HG03039 (cell line): ENCODE results near the gene AP1M2.
"Not testable (repeated sequence)": the region's sequence is repeated elsewhere in the genome, so short reads cannot be mapped to it uniquely, and the experiment has no call there.

ENCODE experiments used
- ATAC-seq: cut with Tn5 transposase; IDR thresholded peaks from one replicate; pipeline ENCODE4 v1.9.1; 2021; ENCODE audit warnings: mild to moderate bottlenecking, moderate library complexity; ENCODE audit not compliant: unreplicated experiment

Gene AP1M2

DNA sequence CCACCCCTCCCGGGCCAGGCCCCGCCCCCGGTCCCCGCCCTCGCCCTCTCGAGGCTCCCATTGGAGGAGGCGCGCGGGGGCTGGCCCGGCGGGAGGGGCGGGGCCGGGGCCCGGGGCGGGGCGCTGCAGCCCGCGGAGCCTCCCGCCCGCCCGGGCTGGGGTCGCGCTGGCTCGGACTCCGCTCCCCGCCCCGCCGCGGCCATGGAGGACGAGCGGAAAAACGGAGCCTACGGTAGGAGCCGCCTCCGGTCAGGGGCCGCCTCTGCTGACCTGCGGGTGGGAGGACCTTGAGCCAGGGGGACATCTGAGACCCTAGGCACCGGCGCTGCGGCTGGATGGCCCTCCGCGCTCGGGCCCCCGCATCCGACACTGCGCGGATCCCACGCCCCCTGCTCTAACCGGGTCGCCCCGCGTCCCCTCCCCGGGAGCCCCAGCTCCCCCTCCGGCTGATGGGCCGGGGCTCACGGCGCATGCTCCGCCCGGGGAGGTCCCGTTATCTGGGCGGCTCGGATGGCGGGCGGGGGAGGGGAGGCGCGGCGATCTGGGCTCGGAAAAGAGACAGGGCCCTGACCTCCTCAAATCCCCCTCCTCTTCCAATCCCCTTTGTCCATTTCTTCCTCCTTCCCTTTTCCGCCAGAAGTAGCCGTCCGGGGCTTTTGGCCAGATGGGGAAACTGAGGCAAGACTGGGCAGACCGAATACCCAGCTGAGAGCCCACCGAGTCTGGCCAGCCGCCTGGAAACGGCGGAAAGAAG is 15.4 kb upstream of the AP1M2 start:
- peak; percentile 56 for ATAC-seq

GRCh38 chr19:10601999-10602329 is 14.9 kb upstream of the AP1M2 start:
- ATAC-seq = no peak

DNA sequence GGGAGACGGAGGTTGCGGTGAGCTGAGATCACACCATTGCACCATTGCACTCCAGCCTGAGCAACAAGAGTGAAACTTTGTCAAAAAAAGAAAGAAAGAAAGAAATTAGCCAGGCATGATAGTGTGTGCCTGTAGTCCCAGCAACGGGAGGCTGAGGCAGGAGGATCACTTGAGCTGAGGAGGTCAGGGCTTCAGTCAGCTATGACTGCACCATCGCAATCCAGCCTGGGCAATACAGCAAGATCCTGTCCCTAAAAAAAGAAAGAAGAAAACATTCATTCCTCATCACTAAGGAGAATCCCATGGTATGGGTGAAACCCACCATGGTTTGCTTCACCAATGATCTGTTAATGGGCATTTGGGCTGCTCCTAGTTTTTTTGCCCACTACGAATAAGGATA is 13.0 kb upstream of the AP1M2 start:
- no peak for ATAC-seq

DNA sequence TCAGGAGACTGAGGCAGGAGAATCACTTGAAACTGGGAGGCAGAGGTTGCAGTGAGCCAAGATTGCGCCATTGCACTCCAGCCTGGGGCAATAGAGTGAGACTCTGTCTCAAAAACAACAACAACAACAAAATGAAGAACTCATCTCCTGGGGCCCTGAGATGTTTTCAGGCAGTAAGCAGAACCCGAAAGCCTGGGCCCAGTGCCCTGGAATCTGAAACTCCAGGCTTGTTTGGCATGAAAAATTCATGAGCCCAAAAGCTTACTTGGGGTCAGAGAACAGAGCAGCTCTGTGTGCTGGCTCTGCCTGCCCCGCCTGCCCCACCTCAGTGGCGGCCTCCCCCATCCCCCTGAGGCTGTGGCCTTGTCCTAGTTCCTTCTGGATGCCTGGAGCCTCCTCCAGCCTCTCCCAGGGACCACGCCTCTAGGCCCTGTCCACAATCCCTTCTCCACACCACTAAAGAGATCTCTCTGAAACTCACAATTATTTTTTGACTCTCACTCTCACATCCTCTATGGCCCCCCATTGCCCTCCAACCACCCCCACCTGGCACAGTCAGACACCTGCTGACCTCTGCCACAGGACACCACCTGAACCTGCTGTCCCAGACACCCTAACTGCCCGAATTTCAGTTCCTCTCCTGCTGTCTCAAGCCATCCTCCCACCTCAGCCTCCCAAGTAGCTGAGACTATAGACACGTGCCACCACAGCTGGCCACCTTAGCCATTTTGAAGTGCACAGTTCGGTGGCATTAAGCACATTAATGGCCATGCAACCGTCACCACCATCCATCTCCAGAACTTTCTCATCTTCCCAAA is 6.9 kb upstream of the AP1M2 start:
- no peak for ATAC-seq

DNA sequence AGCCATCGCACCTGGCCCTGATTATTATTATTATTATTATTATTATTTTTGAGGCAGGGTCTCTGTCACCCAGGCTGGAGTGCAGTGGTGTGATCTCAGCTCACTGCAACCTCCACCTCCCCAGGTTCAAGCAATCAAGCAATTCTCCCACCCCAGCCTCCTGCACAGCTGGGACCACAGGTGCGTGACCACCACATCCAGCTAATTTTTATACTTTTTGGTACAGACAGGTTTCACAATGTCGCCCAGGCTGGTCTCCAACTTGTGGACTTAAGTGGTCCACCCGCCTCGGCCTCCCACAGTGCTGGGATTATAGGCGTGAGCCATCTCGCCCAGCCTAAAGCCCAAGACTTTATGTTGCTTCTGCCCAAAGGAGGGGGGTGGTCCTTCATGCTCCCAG is 6.0 kb upstream of the AP1M2 start:
- no peak for ATAC-seq

DNA sequence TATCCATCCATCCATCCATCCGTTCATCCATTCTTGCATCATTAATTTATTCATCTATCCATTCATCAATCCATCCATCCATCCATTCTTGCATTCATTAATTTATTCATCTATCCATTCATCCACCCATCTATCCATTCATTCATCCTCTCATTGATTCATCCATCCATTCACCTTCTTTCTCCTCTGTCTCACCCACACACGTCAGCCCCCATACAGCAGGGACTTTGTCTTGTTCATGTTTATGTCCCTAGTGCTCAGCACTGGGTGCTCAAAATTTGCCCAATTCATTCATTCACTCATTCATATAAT is 683 bp upstream of the AP1M2 start:
- no peak for ATAC-seq

- ATAC-seq = no peak
Observed at GRCh38 chr19:10586396-10586795, 716 bp downstream of the AP1M2 start.

DNA sequence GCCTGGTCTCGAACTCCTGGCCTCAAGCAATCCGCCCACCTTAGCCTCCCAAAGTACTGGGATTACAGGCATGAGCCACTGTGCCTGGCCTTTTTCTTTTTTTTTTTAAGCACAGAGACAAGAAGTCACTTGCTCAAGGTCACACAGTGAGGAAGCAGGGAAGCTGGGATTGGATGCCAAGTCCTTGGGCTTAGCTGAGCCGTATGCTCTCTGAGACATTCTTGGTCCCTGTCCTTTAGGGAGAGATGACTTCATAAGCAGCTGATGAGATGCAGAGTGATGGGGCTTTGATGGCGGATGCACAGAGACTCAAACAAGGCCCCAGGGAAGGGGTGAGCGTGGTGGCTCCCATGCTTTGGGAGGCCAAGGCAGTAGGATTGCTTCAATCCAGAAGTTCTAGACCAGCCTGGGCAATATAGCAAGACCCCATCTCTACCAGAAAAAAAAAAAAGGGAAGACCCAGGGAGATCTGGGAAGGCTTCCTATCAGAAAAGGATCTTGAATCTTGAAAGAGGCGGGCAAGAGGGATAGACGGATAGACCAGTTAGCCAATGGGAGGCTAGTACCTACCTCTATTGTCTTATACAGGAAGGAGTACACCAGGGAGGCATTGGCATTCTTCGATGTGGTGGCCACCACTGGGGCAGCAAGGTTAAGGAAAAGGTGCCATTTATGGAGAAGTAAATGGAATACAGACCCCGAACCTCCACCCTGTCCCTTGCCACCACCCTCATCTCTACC is 3.9 kb downstream of the AP1M2 start:
- ATAC-seq = no peak

DNA sequence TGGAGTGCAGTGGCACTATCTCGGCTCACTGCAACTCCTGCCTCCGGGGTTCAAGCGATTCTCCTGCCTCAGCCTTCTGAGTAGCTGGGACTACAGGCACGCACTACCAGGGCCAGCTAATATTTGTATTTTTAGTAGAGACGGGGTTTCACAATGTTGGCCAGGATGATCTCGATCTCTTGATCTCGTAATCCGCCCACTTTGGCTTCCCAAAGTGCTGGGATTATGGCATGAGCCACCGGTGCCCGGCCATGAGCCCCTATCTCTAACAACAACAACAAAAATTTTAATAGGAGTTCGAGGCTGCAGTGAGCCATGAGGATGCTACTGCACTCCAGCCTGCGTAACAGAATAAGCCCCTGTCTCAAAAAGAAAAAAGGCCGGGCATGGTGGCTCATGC is 5.0 kb downstream of the AP1M2 start:
- ATAC-seq = no peak

DNA sequence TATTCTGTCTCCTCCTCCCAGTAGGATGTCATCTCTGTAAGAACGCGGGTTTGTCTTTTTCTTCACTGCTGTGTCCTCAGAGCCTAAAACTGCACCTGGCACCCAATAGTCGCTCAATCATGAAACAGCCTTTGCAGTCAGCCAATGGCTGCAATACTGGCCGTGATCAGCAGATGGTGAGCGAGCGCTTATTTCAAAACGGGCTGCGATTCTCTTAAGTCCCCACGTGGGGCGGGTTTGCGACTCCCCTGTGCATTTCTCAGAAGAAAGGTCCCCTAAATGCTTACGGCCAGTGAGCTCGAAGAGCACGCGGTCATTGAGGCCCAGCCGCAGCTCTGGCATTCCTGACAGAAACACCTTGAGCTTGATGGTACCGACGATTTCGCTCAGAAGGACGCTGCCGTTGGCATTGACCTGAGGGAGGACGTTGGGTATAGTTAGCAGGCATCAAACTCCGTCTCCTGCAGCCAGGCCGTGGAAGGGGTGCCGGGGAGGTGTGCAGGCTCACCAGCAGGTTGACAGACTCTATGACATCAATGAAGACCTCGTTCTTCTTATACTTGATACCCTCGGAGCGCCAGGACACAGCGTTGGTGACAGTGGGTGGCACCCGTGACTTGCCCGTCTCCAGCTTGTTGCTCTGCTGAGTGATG is 6.0 kb downstream of the AP1M2 start:
- ATAC-seq = no peak

GRCh38 chr19:10577951-10578350 is 9.2 kb downstream of the AP1M2 start:
- ATAC-seq = no peak

DNA sequence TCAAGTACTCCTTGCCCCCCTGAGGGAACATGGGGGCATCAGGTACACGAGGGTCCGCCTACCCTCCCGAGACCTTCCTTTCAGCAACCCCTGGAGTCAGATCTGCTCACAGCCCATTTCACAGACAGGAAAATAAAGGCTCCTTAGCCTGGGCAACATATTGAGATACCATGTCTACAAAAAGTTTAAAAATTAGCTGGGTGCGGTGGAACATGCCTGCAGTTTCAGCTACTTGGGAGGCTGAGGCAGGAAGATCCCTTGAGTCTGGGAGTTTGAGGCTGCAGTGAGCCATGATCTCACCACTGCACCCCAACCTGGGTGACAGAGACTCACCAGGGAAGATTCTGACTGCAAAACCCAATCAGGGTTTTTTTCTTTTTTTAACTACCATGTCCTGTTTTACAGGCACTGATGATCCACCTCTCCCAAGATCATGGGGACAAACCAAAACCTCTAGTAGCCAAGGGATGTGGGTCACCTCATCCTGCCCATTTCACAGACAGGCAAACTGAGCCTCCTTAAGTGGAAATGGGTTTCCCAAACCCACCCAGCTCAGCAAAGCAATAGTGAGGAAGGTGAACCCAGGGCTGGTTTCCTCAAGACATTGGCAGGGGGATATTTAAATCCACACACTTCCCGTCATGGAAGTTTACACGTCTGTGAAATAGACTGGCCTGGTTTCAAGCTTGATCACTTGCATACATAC is 11.9 kb downstream of the AP1M2 start:
- no peak for ATAC-seq

DNA sequence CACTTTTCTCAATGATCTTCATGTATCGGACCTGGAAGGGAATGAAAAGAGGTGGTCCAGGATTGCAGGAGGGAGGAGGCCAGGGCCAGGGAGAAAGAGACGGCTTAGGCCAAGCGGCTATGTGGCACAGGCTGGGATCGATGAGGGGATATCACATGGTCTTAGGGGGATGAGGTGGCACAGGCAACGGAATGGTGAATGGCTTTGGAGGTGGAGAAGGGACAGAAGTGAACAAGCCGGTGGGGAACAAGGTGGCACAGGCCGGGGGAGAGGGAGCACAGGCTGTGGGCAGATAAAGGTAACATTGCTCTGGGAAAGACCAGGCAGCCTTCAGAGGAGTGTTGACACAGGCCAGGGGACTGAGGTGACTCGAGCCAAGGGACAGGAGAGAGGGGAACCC is 12.7 kb downstream of the AP1M2 start:
- ATAC-seq = no peak

GRCh38 chr19:10573793-10574192 is 13.3 kb downstream of the AP1M2 start:
- ATAC-seq = not testable (repeated sequence)

DNA sequence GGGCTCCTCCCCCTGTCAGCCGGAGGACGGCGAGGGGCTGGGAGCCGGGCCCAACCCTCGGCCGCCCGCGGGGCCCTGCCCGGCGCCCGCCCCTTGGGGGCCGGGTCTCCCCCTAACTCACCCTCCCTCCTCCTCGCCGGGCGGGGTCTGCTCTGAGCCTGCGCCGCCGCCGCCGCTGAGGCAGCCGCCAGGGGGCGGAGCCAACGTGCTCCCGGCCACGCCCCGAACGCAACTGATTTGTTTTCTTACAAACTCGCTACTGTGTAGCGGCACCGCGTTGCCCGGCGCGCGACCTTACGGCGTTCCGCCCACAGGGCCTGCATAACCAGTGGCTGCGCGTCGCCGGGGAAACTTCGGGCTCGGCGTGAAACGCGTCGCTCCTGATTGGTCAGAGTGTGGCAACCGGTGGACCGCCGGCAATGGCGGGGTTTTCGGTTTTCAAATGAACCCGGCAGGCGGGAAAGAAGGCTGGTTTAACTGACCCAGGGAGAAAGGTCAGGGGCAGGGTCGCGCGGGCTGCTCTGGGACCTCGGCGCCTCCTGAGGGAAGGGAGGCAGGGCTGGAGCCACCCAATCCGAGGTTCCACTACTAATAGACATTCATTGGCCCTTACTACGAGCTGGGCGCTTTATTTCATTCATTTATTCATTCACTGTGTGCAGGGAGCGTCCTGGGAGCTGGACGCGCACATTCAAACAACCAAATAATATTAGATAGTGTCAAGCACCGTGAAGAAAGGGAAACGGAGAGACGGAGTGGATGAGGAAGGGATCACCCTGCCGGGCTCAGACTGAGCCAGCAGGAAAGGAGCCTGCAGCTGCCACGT is 18.1 kb downstream of the AP1M2 start, which contains the start of gene CDKN2D:
CDKN2D (minus strand) TSS at position 154 of the 826 bp plus-strand sequence. CDS start 326 bp downstream, outside the sequence.
- peak; percentile 56 for ATAC-seq

DNA sequence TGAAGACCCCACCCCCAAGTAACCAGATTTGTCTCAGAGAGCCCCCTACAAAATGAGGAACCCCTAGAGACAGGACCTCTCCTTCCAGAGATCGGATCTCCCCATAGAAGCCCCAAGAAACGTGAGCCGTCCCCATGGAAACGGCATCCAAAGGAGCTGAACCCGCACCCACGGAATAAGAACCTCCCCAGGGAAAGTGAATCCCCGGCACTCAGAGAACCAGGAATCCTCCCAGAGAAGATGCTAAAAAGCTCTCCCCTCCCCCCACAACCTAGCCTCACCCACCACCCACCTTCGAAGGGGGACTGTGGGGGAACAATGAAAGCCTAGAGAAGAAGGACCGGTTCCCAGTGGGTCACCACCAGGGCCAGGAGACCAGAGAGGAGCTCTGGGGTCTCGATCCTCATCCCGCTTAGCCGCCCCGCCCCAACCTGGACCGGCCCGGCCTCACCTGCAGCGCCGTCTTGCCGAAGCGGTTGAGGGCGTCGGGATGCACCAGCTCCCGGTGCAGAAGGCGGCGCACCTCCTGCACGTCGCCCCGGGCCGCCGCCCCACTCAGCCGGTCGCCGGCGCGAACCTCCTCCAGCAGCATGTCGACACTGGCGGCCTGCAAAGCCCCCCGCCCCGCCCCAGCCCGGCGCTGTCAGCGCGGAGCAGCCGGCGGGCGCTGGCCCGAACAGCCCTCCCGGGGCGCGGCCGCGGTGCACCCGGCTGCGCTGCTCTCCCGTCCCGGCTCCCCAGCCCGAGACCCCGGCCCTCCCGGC is 18.9 kb downstream of the AP1M2 start:
- ATAC-seq = peak; percentile 1

- no peak for ATAC-seq
Observed at GRCh38 chr19:10567656-10568055, 19.5 kb downstream of the AP1M2 start.

GRCh38 chr19:10566658-10567410 is 20.3 kb downstream of the AP1M2 start:
- no peak for ATAC-seq

DNA sequence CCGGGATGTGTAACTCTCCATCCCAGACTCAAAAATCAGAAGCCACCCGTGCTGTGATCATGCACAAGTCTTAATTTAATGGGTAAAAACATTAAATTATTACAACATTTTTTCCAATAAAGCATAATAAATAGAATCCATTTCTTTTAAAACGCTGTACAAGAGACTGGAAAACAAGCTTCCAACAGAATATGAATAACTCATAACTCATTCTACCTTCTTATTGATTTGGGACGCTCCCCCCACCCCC is 20.8 kb downstream of the AP1M2 start:
- no peak for ATAC-seq
